Gastrocnemius medialis (tissue), 4 donors: ENCODE results near the gene ACR. TPM values are rescaled to one million over a fixed set of nuclear protein-coding genes. Genes with fewer than 3 reads are reported as not detected.

ENCODE experiments used
- ATAC-seq, 2 donors: fragments of 150-250 bp; one replicate each; pipeline ENCODE4 v1.9.1; 2016
- DNase-seq, 2 donors: peaks; one replicate each; pipeline ENCODE4 v3.0.0-alpha.2; 2019
- H3K27ac ChIP-seq, 4 donors: fragments of 200-600 bp; sonication (generic); 1 replicate in 1 of 4; 2 replicates in 3 of 4; pipeline ENCODE4 v1.5.1; 2016 to 2018; ENCODE audit warnings: mild to moderate bottlenecking in 2 of 4, moderate library complexity in 1 of 4
- H3K27me3 ChIP-seq, 3 donors: fragments of 200-600 bp; sonication (generic) in 2 of 3; 1 replicate in 1 of 3; 2 replicates in 2 of 3; pipeline versions ENCODE4 v1.5.1 to v1.6.0; 2016 to 2019; ENCODE audit warnings: mild to moderate bottlenecking in 1 of 3, moderate library complexity in 1 of 3
- H3K36me3 ChIP-seq, 2 donors: fragments of 200-600 bp; sonication (generic) in 1 of 2; one replicate each; pipeline ENCODE4 v1.5.1; 2017 to 2018
- H3K4me1 ChIP-seq, 2 donors: fragments of 200-600 bp; sonication (generic) in 1 of 2; one replicate each; pipeline ENCODE4 v1.5.1; 2016 to 2017; ENCODE audit warnings: mild to moderate bottlenecking in 2 of 2
- H3K4me3 ChIP-seq, 4 donors: fragments of 200-600 bp; sonication (generic) in 3 of 4; 1 replicate in 1 of 4; 2 replicates in 3 of 4; pipeline ENCODE4 v1.5.1; 2016 to 2019; ENCODE audit warnings: mild to moderate bottlenecking in 2 of 4
- H3K9me3 ChIP-seq, 3 donors: fragments of 200-600 bp; sonication (generic) in 2 of 3; 1 replicate in 1 of 3; 2 replicates in 2 of 3; pipeline ENCODE4 v1.5.1; 2016 to 2019
- CTCF ChIP-seq, 5 experiments: fragments of 450-650 bp in 3 of 5; fragments of 200-600 bp in 2 of 5; sonication (generic) in 2 of 5; IDR thresholded peaks in 4 of 5; conservative IDR thresholded peaks in 1 of 5; 1 replicate in 4 of 5; 2 replicates in 1 of 5; pipeline ENCODE4 v1.5.1; 2016 to 2019; ENCODE audit warnings: antibody characterized with exemption in 5 of 5, mild to moderate bottlenecking in 3 of 5, moderate library complexity in 3 of 5
- POLR2A ChIP-seq, 2 donors: fragments of 450-650 bp; IDR thresholded peaks; one replicate each; pipeline ENCODE4 v1.6.1; 2017; ENCODE audit warnings: antibody characterized with exemption in 2 of 2, mild to moderate bottlenecking in 2 of 2, moderate library complexity in 2 of 2
- in situ Hi-C, 4 donors: fragments of 200-750 bp; cut with MboI; loops; one replicate each; pipeline versions ENCODE4 v1.15.0 to v1.8.0; 2017; ENCODE audit warnings: low sequenced_read_pairs in 4 of 4
- intact Hi-C: fragments of 100-400 bp; cut with DNase I; formaldehyde crosslinking; loops from one replicate; pipeline ENCODE4 v1.15.1; 2023; ENCODE audit warnings: low total_unique reads
- total RNA-seq, 4 donors: library from RNA; depleted of rRNA; stranded (reverse); fragments of >200 nt; gene quantifications; one replicate each; pipeline versions ENCODE4 v1.1.0 to v1.2.3, GENCODE V29; 2016

ACR gene
- total RNA-seq, 4 donors from 2014 or later, result not detected

- no peak overlapping the region for H3K4me3 ChIP-seq
- in situ Hi-C loops, result no loop called here
- H3K27me3 ChIP-seq, result peaks cover 0 to 7% (median 0%) of the 10 kb centered on the region in 3 donors
- TF ChIP-seq POLR2A (IDR thresholded peaks at IDR 0.05) (no peak), CTCF (IDR thresholded peaks at IDR 0.05 in 4 of 5, conservative IDR thresholded peaks at IDR 0.05 in 1 of 5) (no peak)
- DNase-seq (no peak), ATAC-seq (no peak)
- H3K27ac ChIP-seq, result no peak overlapping the region
- intact Hi-C loops, result no loop called here
- H3K9me3 ChIP-seq, result no peaks in the 10 kb centered on the region
- peaks cover 0 to under 1% of the 10 kb centered on the region in 2 donors for H3K36me3 ChIP-seq
- H3K4me1 ChIP-seq, result peaks cover 2 to 18% of the 10 kb centered on the region in 2 donors
Measured at GRCh38 chr22:50699756-50700386, 38.1 kb upstream of the ACR start.

DNA sequence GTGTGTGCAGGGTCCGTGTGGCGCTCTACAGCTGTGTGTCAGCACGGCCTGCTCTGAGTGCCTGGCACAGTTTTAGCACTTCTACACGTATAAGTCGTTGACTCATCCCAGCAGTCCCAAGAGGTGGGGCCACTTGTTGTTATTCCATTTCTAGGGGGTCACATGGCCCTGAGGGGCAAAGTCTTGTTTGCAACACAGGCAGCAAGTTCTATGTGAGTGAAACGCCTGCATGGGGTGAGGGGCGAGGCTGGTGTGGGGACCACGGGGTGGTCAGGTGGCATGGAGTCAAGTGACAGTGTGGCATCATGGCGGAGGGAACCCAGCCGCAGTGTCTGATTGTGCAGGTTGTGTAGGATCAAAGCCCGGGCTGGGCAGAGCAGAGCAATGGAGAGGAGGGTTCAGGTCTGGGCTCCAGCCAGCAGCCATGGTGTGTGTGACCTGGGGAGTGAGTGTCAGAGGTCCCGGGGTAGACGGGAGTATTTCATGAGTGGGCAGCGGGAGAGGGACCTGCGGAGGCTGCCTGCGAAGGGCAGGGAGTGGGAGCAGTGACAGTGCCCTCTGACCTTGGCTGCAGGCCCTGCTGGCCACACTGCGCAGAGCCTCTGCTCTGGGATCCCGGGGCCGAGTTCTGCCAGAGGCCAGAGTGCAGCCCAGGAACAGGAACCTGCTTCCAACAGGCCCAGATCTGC, 37.5 kb upstream of the ACR start:
- TF ChIP-seq CTCF (IDR thresholded peaks at IDR 0.05 in 4 of 5, conservative IDR thresholded peaks at IDR 0.05 in 1 of 5) (no peak), POLR2A (IDR thresholded peaks at IDR 0.05) (no peak)
- ATAC-seq (no peak), DNase-seq (no peak)
- intact Hi-C loops (no loop called here), in situ Hi-C loops (no loop called here)
- no peak overlapping the region for H3K27ac ChIP-seq
- peaks cover 2 to 18% of the 10 kb centered on the region in 2 donors for H3K4me1 ChIP-seq
- H3K36me3 ChIP-seq, result no peaks in the 10 kb centered on the region
- H3K4me3 ChIP-seq, result no peak overlapping the region
- no peaks in the 10 kb centered on the region for H3K9me3 ChIP-seq
- peaks cover 0 to 7% (median 0%) of the 10 kb centered on the region in 3 donors for H3K27me3 ChIP-seq

DNA sequence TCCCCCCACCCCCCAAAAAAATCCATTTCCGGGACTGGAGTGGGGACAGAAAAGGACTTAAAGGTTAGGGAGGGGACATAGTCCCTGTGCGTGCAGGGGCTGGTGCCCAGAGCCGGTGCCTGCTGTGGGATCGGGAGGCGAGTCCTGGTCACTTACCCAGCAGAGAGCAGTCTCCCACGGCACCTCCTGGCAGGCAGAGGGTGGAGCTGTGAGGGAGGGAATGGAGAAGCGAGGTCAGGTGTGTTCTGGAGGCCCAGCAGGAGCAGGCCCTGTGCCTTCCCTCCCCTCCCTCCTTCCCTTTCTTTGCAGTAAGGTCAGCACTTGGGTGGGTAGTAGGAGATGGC, 37.0 kb upstream of the ACR start:
- H3K27ac ChIP-seq, result no peak overlapping the region
- no peak overlapping the region for H3K4me3 ChIP-seq
- no peak for DNase-seq
- H3K4me1 ChIP-seq, result peaks cover 2 to 14% of the 10 kb centered on the region in 2 donors
- TF ChIP-seq POLR2A (IDR thresholded peaks at IDR 0.05) (no peak), CTCF (IDR thresholded peaks at IDR 0.05 in 4 of 5, conservative IDR thresholded peaks at IDR 0.05 in 1 of 5) (no peak)
- intact Hi-C loops, result no loop called here
- H3K9me3 ChIP-seq, result no peaks in the 10 kb centered on the region
- no peak for ATAC-seq
- H3K27me3 ChIP-seq, result peaks cover 0 to 7% (median 0%) of the 10 kb centered on the region in 3 donors
- in situ Hi-C loops, result no loop called here
- no peaks in the 10 kb centered on the region for H3K36me3 ChIP-seq

DNA sequence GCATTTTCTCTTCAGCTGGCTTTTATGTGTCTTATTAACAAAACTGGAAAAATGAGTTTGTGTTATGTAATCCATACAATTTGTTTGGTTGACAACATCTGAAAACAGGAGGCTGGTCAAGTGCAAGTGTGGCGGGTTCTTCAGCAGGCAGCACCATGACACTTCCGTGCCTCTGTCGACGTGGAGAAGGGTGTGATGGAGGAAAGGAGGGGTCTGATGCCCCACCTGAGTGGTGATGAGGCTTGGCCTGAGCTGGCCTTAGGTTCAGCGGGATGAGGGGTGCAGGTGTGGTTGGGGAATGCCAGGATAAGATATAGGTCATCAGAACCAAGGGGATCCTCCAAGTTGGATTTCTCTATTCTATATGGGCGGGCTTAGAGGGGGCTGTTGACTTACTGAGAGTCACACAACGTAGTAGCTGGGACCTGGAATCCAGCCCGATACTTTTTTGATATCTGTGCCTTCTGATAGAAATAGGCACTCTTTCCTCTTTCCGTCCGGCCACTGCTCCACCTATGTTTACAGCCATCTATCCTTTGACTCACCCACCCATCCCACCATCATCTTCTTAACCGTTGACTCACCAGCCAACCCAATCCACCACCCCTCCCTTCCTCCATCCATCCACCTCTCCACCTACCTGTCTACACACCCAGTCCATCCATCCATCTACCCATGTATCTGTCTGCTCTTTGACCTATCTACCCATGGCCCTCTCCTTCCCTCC, 36.4 kb upstream of the ACR start:
- H3K36me3 ChIP-seq, result no peaks in the 10 kb centered on the region
- no peaks in the 10 kb centered on the region for H3K9me3 ChIP-seq
- TF ChIP-seq CTCF (IDR thresholded peaks at IDR 0.05 in 4 of 5, conservative IDR thresholded peaks at IDR 0.05 in 1 of 5), result no peak
- no peak for TF ChIP-seq POLR2A (IDR thresholded peaks at IDR 0.05)
- no peak for DNase-seq
- intact Hi-C loops (no loop called here), in situ Hi-C loops (no loop called here)
- no peak overlapping the region for H3K27ac ChIP-seq
- ATAC-seq, result no peak
- no peak overlapping the region for H3K4me3 ChIP-seq
- H3K27me3 ChIP-seq, result peaks cover 0 to 7% (median 0%) of the 10 kb centered on the region in 3 donors
- H3K4me1 ChIP-seq, result peaks cover 2 to 14% of the 10 kb centered on the region in 2 donors
